Osteoblast (primary cell): ENCODE data around the gene SORCS3. TPM values are rescaled to one million over a fixed set of nuclear protein-coding genes. Genes with fewer than 3 reads are reported as not detected.

ENCODE experiments used
- DNase-seq: peaks from one replicate; pipeline ENCODE4 v3.0.0; 2011; ENCODE audit warnings: low spot score, mixed read lengths; ENCODE audit not compliant: insufficient read length; ENCODE audit errors: missing footprints
- H2AFZ ChIP-seq: 2 replicates; pipeline ENCODE4 v1.6.0; 2011; ENCODE audit warnings: mild to moderate bottlenecking, low read length
- H3K27ac ChIP-seq: 2 replicates; pipeline ENCODE4 v1.5.1; 2011; ENCODE audit warnings: mild to moderate bottlenecking, low read depth, low read length, moderate library complexity
- H3K27me3 ChIP-seq: 2 replicates; pipeline ENCODE4 v1.6.0; 2012; ENCODE audit warnings: mild to moderate bottlenecking, control low read depth, inconsistent platforms, low read length, moderate library complexity; ENCODE audit not compliant: insufficient read depth
- H3K36me3 ChIP-seq: 2 replicates; pipeline ENCODE4 v1.5.1; 2011; ENCODE audit warnings: mild to moderate bottlenecking, low read length, control low read depth, moderate library complexity; ENCODE audit not compliant: insufficient read depth
- H3K4me1 ChIP-seq: 2 replicates; pipeline ENCODE4 v1.5.1; 2011; ENCODE audit warnings: mild to moderate bottlenecking, low read length, control low read depth, moderate library complexity; ENCODE audit not compliant: insufficient read depth
- H3K4me2 ChIP-seq: 2 replicates; pipeline ENCODE4 v1.6.0; 2011; ENCODE audit warnings: mild to moderate bottlenecking, low read length; ENCODE audit not compliant: insufficient read depth
- H3K4me3 ChIP-seq: fragments of 200-600 bp; sonication (generic); 3 replicates; pipeline ENCODE4 v1.5.1; 2012; ENCODE audit warnings: mild to moderate bottlenecking, low read length, inconsistent platforms; ENCODE audit not compliant: insufficient read depth
- H3K79me2 ChIP-seq: 2 replicates; pipeline ENCODE4 v1.6.0; 2012; ENCODE audit warnings: mild to moderate bottlenecking, low read length, control low read depth, inconsistent platforms; ENCODE audit not compliant: insufficient read depth
- H3K9me3 ChIP-seq: 2 replicates; pipeline ENCODE4 v1.5.1; 2011; ENCODE audit warnings: low read depth, low read length, control low read depth
- H4K20me1 ChIP-seq: 2 replicates; pipeline ENCODE4 v1.6.0; 2012; ENCODE audit warnings: mild to moderate bottlenecking, low read length, control low read depth; ENCODE audit not compliant: insufficient read depth
- CTCF ChIP-seq: IDR thresholded peaks from 2 replicates; pipeline ENCODE4 v1.5.1; 2011; ENCODE audit warnings: mild to moderate bottlenecking, low read depth, low read length, moderate library complexity; ENCODE audit errors: extremely low read depth
- total RNA-seq: library from RNA; depleted of rRNA; stranded (reverse); fragments of >200 nt; gene quantifications from 2 replicates; pipeline ENCODE4 v1.2.3, GENCODE V29; 2012

SORCS3 gene
- total RNA-seq, 1 donor = not detected

GRCh38 chr10:104688251-104689042 is 47.4 kb downstream of the SORCS3 start:
- Histone ChIP-seq H3K36me3 (no peaks in the 10 kb centered on the region), H3K27me3 (no peaks in the 10 kb centered on the region), H3K27ac (no peak overlapping the region), H4K20me1 (no peaks in the 10 kb centered on the region), H3K4me1 (no peaks in the 10 kb centered on the region), H3K4me3 (no peak overlapping the region), H2AFZ (no peak overlapping the region), H3K4me2 (no peak overlapping the region), H3K9me3 (no peaks in the 10 kb centered on the region), H3K79me2 (no peaks in the 10 kb centered on the region)
- no peak for DNase-seq
- TF ChIP-seq CTCF = no peak

GRCh38 chr10:104689105-104689504 is 48.0 kb downstream of the SORCS3 start:
- H3K9me3 ChIP-seq = no peaks in the 10 kb centered on the region
- H3K4me2 ChIP-seq = no peak overlapping the region
- H4K20me1 ChIP-seq = no peaks in the 10 kb centered on the region
- no peak overlapping the region for H3K4me3 ChIP-seq
- H3K4me1 ChIP-seq = no peaks in the 10 kb centered on the region
- no peaks in the 10 kb centered on the region for H3K27me3 ChIP-seq
- DNase-seq = no peak
- TF ChIP-seq CTCF = no peak
- H3K36me3 ChIP-seq = no peaks in the 10 kb centered on the region
- H2AFZ ChIP-seq = no peak overlapping the region
- H3K79me2 ChIP-seq = no peaks in the 10 kb centered on the region
- H3K27ac ChIP-seq = no peak overlapping the region

- H4K20me1 ChIP-seq = no peaks in the 10 kb centered on the region
- no peaks in the 10 kb centered on the region for H3K27me3 ChIP-seq
- no peak overlapping the region for H3K4me2 ChIP-seq
- H3K4me3 ChIP-seq = no peak overlapping the region
- no peaks in the 10 kb centered on the region for H3K4me1 ChIP-seq
- no peak for DNase-seq
- H3K79me2 ChIP-seq = no peaks in the 10 kb centered on the region
- H3K9me3 ChIP-seq = no peaks in the 10 kb centered on the region
- no peak overlapping the region for H2AFZ ChIP-seq
- no peak overlapping the region for H3K27ac ChIP-seq
- no peak for TF ChIP-seq CTCF
- no peaks in the 10 kb centered on the region for H3K36me3 ChIP-seq
These were observed 48.5 kb downstream of the SORCS3 start for GRCh38 chr10:104689547-104689946.

GRCh38 chr10:104690101-104690500 is 49.0 kb downstream of the SORCS3 start:
- TF ChIP-seq CTCF = no peak
- Histone ChIP-seq H3K36me3 (no peaks in the 10 kb centered on the region), H2AFZ (no peak overlapping the region), H3K4me3 (no peak overlapping the region), H3K27ac (no peak overlapping the region), H4K20me1 (no peaks in the 10 kb centered on the region), H3K4me1 (no peaks in the 10 kb centered on the region), H3K79me2 (no peaks in the 10 kb centered on the region), H3K4me2 (no peak overlapping the region), H3K27me3 (no peaks in the 10 kb centered on the region), H3K9me3 (no peaks in the 10 kb centered on the region)
- no peak for DNase-seq
